MM.1S (cell line): ENCODE measurements around the gene INS.

Experiments
- DNase-seq: peaks from one replicate; pipeline ENCODE4 v3.0.0-alpha.2; 2015
- H2AFZ ChIP-seq: fragments of 300-600 bp; sonication (generic); 2 replicates; pipeline ENCODE4 v1.6.0; 2016; ENCODE audit warnings: antibody characterized with exemption, low read length
- H3F3A ChIP-seq: fragments of 300-600 bp; sonication (generic); 2 replicates; pipeline ENCODE4 v1.6.1; 2016; ENCODE audit warnings: mild to moderate bottlenecking, antibody characterized with exemption, low read length, moderate library complexity, mixed read lengths; ENCODE audit not compliant: insufficient read depth
- H3K27ac ChIP-seq: fragments of 300-600 bp; sonication (generic); 2 replicates; pipeline ENCODE4 v1.5.1; 2016; ENCODE audit warnings: mild to moderate bottlenecking, low read length
- H3K27me3 ChIP-seq: fragments of 300-600 bp; sonication (generic); replicated peaks from 2 replicates; pipeline ENCODE4 v1.6.0; 2016; ENCODE audit warnings: low read length; ENCODE audit not compliant: insufficient read depth
- H3K36me3 ChIP-seq: fragments of 300-600 bp; sonication (generic); replicated peaks from 2 replicates; pipeline ENCODE4 v1.6.1; 2016; ENCODE audit warnings: mild to moderate bottlenecking, low read length, mixed read lengths; ENCODE audit not compliant: insufficient read depth
- H3K4me1 ChIP-seq: fragments of 300-600 bp; sonication (generic); 2 replicates; pipeline ENCODE4 v1.6.1; 2016; ENCODE audit warnings: low read length, mixed read lengths
- H3K4me2 ChIP-seq: fragments of 300-600 bp; sonication (generic); 2 replicates; pipeline ENCODE4 v1.6.0; 2016; ENCODE audit warnings: low read depth, low read length
- H3K4me3 ChIP-seq: fragments of 300-600 bp; sonication (generic); 2 replicates; pipeline ENCODE4 v1.5.1; 2016; ENCODE audit warnings: low read length, mixed read lengths
- H3K79me2 ChIP-seq: fragments of 300-600 bp; sonication (generic); 2 replicates; pipeline ENCODE4 v1.6.1; 2016; ENCODE audit warnings: mixed run types, low read length, mixed read lengths
- H3K9ac ChIP-seq: fragments of 300-600 bp; sonication (generic); 2 replicates; pipeline ENCODE4 v1.6.1; 2016; ENCODE audit warnings: low read length, mixed read lengths
- H3K9me2 ChIP-seq: fragments of 300-600 bp; sonication (generic); replicated peaks from 2 replicates; pipeline ENCODE4 v1.6.1; 2016; ENCODE audit warnings: mild to moderate bottlenecking, low read length, mixed read lengths; ENCODE audit not compliant: insufficient read depth
- H3K9me3 ChIP-seq: fragments of 300-600 bp; sonication (generic); replicated peaks from 2 replicates; pipeline ENCODE4 v1.6.1; 2016; ENCODE audit warnings: mild to moderate bottlenecking, low read length, mixed read lengths; ENCODE audit not compliant: insufficient read depth
- H4K20me1 ChIP-seq: fragments of 300-600 bp; sonication (generic); 2 replicates; pipeline ENCODE4 v1.6.1; 2016; ENCODE audit warnings: mild to moderate bottlenecking, low read length, moderate library complexity, mixed read lengths; ENCODE audit not compliant: insufficient read depth
- EZH2 ChIP-seq: fragments of 300-600 bp; sonication (generic); optimal IDR thresholded peaks from 2 replicates; pipeline ENCODE3; 2017; ENCODE audit warnings: low read depth, mild to moderate bottlenecking, antibody characterized with exemption, low read length, mixed read lengths
- EZH2phosphoT487 ChIP-seq: fragments of 300-600 bp; sonication (generic); IDR thresholded peaks from 2 replicates; pipeline ENCODE4 v1.6.1; 2018; ENCODE audit warnings: antibody characterized with exemption, low read length
- TF ChIP-seq, protein P1 (sequence below): fragments of 300-600 bp; sonication (generic); IDR thresholded peaks from 2 replicates; pipeline ENCODE4 v1.5.1; 2016; ENCODE audit warnings: antibody characterized with exemption, low read length, mixed read lengths

INS gene

DNA sequence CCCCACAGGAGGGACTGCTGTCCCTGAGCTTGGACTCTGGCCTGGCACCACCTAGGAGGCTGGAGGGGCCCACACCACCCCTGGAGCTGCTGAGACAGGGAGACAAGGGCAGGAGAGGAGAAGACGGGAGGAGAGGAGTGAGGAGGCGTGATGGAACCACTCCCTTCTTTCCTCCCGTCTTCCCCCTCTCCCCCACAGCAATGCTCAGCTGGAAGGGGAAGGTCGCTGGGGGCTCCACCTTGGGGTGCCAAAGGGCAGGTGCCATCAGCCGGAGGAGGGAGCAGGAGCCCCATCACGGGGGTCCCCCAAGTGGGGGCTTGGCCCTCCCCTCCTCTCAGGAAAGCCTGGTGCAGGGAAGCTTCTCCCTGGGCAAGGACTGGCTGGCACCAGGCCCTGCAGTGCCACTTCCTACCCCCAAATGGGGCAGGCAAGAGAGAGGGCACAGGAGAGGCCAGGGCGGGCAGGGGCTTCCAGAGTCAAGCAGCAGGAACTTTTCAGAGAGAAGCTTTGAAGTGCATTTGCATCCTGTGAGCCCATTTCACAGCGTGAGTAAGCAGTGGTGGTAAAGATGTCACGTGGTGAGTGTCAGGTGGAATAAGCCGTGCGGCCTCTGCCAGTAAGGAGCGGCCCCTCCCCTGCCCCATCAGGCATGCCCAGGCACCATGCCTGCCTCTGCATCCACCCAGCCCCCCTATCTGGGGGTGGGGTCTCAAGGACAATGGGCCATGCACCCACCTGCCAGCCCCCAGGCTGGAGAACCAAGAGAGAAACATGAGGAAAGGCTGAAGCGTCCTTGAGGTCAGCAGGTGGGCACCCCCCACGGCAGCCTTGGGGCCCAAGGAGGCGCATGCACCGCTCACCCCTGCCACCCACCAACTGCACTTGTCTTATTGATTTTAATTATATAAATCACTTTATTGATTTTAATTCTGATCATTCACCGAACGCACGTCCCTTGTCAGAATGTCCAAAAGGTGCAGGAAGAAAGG is 26.7 kb downstream of the INS start:
- Histone ChIP-seq H4K20me1 (no peaks in the 10 kb centered on the region), H3K27me3 (peaks cover 87% of the 10 kb centered on the region), H3K27ac (no peak overlapping the region), H3K4me3 (no peak overlapping the region), H3F3A (no peaks in the 10 kb centered on the region), H3K4me1 (no peaks in the 10 kb centered on the region), H3K9me3 (no peaks in the 10 kb centered on the region), H3K36me3 (no peaks in the 10 kb centered on the region), H3K4me2 (no peak overlapping the region), H3K9ac (no peak overlapping the region), H2AFZ (no peak overlapping the region), H3K9me2 (no peaks in the 10 kb centered on the region), H3K79me2 (no peaks in the 10 kb centered on the region)
- no peak for DNase-seq
- TF ChIP-seq EZH2phosphoT487: no peak
- no peak for TF ChIP-seq EZH2
- TF ChIP-seq, protein P1, sequence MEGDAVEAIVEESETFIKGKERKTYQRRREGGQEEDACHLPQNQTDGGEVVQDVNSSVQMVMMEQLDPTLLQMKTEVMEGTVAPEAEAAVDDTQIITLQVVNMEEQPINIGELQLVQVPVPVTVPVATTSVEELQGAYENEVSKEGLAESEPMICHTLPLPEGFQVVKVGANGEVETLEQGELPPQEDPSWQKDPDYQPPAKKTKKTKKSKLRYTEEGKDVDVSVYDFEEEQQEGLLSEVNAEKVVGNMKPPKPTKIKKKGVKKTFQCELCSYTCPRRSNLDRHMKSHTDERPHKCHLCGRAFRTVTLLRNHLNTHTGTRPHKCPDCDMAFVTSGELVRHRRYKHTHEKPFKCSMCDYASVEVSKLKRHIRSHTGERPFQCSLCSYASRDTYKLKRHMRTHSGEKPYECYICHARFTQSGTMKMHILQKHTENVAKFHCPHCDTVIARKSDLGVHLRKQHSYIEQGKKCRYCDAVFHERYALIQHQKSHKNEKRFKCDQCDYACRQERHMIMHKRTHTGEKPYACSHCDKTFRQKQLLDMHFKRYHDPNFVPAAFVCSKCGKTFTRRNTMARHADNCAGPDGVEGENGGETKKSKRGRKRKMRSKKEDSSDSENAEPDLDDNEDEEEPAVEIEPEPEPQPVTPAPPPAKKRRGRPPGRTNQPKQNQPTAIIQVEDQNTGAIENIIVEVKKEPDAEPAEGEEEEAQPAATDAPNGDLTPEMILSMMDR: no peak

DNA sequence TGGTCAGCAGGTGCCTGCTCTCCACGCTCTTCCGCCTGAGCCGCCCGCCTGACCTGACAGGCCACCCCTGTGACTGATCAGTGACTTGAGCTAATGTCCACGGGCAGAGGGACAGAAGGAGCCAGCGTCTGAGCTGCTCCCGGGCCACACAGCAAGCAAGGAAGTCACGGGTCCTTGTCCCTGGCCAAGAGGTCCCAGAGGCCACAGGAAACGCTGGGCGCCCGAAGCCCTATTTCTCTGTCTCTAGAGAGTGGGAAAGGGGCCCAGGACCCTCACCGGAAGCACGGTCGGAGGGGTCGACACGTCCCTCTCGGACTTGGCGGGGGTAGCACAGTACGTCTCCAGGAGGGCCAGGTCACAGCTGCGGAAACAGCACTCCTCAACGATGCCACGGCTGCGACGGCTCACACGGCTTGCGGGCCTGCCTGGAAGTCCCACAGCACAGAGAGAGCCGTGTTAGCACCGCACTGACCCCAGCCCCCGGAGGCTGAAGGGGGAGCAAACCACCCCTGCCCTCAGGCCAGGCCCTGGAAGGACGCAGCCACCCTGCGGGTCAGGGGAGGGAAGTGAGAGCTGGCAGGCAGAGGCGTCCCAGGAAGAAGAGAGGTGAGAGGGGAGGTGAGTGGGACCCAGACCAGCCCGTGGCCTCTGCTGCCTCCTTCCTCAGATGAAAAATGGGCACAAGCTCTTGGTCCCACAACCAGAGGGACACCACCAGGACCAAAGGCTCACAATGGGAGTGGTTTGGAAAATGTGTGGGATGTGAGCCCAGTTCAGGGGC is 27.6 kb downstream of the INS start:
- Histone ChIP-seq H3K9me3 (no peaks in the 10 kb centered on the region), H4K20me1 (no peaks in the 10 kb centered on the region), H3K27ac (no peak overlapping the region), H3K4me2 (no peak overlapping the region), H3K27me3 (peaks cover 95% of the 10 kb centered on the region), H2AFZ (no peak overlapping the region), H3K9ac (no peak overlapping the region), H3K36me3 (no peaks in the 10 kb centered on the region), H3K79me2 (no peaks in the 10 kb centered on the region), H3F3A (no peaks in the 10 kb centered on the region), H3K9me2 (no peaks in the 10 kb centered on the region), H3K4me1 (no peaks in the 10 kb centered on the region), H3K4me3 (no peak overlapping the region)
- no peak for DNase-seq
- TF ChIP-seq EZH2phosphoT487 (no peak), EZH2 (no peak)
- TF ChIP-seq, protein P1: no peak

DNA sequence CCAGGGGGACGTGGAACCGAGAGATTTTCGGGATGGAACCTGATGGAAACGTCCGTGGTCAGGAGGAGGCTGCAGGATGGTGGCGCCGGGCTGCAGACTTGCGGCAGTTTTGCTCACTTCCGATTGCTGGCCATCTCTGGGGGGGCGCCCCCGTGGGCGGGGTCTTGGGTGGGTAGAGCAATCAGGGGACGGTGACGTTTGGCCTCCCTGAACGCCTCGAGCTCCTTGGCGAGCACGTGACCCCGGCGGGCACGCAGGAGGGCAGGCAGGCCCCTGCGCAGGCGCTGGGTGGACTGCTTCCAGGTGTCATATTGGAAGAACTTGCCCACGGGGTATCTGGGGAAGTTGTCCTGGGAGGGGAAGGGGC is 28.2 kb downstream of the INS start:
- H3K79me2 ChIP-seq: no peaks in the 10 kb centered on the region
- DNase-seq: no peak
- no peaks in the 10 kb centered on the region for H3K36me3 ChIP-seq
- H3K27me3 ChIP-seq: peaks cover 96% of the 10 kb centered on the region
- no peak overlapping the region for H3K9ac ChIP-seq
- no peak overlapping the region for H3K4me2 ChIP-seq
- H3K27ac ChIP-seq: no peak overlapping the region
- no peaks in the 10 kb centered on the region for H3K4me1 ChIP-seq
- H3K9me2 ChIP-seq: no peaks in the 10 kb centered on the region
- no peaks in the 10 kb centered on the region for H3K9me3 ChIP-seq
- no peaks in the 10 kb centered on the region for H3F3A ChIP-seq
- H4K20me1 ChIP-seq: no peaks in the 10 kb centered on the region
- no peak overlapping the region for H2AFZ ChIP-seq
- no peak overlapping the region for H3K4me3 ChIP-seq
- TF ChIP-seq EZH2 (no peak), EZH2phosphoT487 (no peak)
- TF ChIP-seq, protein P1: no peak
